GM19372 (cell line): Measurements from ENCODE around the gene CD52.

Experiments used
- ATAC-seq: cut with Tn5 transposase; IDR thresholded peaks from one replicate; pipeline ENCODE4 v1.9.1; 2021; ENCODE audit warnings: mild to moderate bottlenecking, low read depth, moderate library complexity; ENCODE audit not compliant: unreplicated experiment

The CD52 gene

DNA sequence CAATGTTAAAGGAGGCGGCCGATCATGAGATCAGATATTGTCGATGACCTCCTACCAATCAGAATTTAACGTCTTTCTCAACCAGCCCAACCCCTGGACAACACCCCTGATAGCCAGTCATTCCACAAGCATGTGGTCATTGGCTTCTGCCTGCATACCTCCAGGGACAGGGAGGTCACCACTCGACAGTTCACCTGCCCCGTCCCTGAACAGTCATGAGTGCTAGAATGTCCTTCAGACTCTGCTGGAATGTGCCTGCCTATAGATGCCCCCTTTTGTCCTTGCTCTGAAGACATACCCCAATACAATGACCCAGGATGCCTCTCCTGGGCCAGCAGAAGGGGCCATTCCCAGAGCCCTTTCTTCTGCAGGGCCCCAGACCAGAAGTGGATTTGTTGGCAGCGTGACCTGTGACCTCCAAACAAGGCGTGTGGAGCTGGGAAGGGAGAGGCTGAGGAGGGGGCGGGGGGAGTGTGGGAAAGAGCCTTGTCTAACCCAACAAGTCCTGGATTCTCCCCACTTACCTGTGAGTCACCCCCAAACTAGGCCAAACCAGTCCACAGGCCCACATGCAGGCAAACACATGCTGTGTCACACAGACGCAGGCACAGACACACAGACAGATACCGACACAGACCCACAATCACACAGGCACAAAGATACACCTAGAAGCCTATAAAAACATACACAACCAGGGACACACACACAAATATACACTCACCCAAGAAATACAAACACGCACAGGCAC, 34.0 kb downstream of the CD52 start:
- no peak for ATAC-seq

DNA sequence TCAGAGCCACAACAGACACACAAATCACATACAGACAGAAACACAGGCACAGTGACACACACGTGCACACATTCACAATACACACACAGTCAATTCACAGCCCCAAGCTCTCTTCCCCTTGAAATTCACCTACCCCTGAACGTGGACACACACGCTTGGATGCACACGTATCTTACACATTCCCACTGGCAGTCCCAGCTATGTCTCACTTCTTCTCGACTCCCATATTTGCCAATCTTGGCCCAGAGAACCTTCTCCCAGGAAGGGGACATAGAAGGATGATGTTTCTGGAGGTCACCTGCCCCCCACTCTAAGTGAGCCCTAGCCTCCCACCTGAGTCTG, 34.6 kb downstream of the CD52 start:
- ATAC-seq, result no peak

DNA sequence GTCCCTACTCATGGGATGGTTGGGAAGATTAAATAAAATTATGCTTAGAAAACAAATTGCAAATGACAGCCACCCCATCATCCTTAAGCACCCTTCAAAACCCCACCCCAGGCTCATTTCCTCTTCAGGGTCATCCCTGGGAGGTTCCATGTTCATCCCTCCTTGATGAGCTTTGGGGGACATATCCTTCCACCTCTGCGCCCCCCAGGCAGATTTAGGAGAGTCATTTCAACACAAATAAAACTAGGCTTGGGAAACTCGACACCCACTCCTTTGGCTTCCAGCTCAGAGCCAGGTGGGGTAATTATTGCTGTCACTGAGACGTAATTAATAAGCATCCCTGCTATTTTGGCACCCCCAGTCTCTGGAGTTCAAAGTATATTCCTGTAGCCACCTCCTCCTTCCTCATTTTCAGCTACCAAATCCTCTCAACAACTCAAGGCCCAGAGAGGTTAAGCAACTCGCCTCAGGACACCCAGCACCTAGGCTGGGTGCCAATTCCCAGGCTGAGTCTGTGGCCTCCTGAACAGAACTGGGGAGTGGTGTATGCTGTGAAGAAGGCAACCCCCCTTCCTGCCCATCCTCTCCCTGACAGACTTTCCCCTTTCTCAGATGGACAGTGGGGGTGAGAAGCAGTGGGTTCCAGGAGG, 35.6 kb downstream of the CD52 start:
- no peak for ATAC-seq

DNA sequence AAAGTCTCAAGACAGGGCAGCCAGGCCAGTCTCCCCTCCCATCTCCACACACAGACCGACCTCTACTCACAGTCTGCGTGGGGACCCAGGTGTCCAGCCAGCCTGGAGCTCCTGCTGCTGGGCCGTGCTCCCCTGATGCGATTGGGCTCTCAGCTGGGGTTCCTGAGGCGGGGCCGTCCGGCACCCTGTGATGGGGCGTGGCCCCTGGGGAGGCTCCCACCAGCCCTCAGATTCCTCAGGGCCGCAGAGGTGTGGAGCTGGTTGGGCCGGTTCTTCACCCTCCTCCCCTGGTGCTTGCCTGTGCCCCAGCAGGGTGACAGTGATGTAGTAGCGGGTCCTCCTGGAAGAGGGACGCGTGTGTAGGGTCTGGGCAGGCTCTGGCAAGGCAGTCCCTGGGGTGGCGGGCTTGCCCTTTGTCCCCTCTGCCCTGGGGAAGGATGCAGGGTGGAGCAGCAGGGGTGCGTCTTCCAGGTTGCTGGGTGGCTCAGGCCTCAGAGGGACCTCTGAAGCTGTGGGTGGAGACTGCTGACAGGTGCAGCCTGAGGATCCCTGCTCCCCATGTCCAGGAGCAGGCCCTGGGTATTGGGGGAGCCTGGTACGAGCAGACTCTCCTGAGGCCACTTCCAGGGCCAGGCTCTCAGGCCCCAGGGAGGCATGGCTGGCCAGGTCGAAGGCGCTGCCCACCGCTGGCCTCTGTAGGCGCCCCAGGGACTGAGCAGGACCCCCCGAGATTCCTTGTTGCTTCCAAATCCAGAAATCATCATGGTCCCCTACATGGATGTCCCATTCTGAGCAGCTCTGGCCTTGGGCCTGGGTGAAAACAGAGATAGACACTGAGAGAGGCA, 36.4 kb downstream of the CD52 start, which contains the start of gene CRYBG2:
TSS of gene CRYBG2 (minus strand) at position 155 of the 845 bp plus-strand sequence. CDS start 7,473 bp downstream, outside the sequence.
- no peak for ATAC-seq

DNA sequence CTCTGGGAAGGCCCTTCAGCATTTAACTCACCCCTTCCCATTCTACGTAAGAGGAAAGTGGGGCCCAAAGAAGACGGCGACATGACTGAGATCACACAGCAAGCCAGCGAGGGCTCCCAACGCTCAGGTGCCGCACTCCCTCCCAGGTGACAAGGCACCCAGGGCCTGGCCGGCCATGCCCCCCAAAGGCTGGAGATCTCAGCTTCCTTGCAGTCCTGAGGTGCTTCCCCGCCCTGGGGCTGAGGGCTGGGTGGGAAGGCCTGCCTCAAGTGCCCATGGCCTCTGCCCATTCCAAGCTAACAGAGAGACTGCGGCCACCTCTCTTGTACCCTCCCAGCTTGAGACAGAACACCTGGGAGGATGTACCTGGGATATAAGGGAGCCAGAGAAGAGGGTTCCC, 37.2 kb downstream of the CD52 start:
- no peak for ATAC-seq

DNA sequence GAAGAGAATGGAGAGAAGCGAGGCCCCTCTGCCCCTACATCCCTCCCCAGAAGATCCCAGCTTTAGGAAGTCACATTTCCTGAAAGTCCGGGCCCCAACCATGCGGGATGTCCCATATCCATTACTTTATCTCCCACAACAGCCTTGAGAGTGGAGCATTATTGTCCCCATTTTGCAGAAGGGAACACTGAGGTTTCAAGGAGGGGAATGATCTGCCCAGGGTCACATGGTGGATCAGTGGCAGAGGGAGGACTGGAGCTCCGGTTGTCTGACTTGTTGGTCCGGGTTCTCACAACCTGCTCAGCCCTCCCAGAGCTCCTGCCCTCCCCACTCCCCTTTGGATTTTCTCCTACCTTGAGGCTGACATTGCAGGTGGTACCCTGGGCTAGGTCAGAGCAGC, 38.3 kb downstream of the CD52 start:
- ATAC-seq, result no peak

DNA sequence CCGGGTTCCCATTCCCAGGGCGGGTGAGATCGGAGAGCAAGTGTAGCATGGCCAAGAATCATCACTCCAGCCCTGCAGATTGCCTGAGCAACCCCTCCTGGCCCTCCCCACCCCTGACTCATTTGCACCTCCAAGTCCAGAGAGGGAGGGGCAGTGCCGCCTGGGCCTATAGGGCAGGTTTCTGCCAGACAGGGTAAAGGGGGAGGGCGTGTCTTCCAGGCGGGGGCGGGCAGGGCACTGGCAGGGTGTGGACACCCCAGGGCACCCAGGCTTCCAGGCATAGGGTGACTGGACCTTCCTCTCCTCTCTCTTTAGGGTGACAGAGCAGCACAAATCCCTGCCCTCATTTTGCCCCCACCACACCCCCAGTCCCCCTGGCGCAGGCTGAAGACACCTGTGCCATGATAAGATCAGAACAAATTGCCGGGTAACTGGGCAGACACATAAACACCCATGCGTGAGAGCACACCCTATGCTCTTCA, 39.4 kb downstream of the CD52 start:
- no peak for ATAC-seq

DNA sequence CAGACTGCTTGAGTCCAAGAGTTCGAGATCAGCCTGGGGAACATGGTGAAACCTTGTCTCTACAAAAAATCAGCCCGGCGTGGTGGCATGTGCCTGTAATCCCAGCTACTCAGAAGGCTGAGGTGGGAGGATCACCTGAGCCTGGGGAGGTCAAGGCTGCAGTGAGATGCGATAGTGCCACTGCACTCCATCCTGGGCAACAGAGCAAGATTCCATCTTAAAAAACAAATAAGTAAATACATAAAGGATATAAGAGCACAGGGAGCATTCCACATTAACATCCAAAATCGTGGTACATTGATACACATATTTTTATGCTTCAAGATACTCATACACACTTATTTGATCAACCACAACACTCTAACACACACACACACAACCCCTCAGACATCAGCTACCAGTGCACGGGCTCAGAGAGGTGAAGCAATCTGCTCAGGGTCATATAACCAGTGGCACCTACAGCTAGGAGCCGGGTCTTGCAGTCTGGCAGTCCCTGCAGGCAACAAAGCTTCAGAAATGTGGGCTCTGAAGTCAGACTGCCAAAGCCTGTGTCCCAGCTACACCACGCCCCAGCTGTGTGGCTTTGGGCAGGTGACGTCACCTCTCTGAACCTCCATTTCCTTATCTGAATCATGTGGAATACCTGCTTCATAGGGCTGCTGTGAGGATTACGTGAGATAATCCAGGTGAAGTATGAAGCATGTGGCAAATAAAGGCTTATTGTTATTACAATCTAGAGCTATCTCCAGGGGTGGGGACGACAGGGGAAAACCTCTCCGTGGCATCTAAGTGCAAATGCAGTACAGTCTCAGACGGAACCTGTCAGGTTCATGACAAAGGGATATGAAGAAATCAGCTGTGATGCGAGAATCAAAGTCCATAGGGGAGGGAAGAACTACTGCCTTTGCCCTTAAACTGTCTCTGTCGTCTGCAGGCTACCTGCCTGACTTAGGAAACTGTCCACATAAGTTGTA, 40.9 kb downstream of the CD52 start:
- ATAC-seq, result no peak

DNA sequence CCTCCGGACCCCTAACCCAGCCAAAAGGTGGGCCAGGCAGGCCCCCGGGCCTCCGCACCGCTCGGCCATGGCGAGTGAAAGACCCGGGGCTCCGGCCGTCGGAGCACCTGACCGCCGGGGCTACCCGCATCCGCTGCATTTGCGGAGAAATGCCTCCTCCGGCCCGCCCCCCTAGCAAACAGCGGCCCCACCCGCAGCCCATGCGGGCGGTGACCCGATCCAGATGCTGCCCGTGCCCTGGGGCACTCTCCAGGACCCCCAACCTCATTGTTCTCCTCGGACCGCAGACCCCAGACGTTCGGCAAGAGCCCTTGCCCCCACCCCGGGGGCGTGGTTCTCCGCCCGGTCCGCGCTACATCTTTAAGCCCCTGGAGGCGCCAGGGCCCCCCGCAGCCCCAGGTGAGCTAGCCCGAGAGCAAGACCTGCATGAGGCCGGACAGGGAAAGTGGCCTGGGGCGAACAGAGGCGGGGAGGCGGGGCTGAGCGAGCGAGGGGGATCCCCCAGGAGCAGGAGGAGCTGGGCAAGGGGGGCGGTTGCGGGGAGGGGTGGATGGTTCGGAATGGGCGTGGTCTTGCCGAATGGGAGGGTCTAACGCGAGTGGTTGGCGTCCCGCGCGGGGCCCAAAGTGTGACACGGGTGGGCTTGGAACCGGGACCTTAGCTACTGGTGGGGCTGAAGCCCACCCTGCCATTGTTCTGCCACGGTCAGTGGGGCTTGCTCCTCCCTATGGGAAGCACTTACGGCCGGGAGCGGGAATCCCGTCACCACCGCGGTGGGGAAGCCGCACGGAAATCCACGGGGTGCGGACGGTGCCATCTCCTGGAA, 42.4 kb downstream of the CD52 start:
- ATAC-seq, result no peak

DNA sequence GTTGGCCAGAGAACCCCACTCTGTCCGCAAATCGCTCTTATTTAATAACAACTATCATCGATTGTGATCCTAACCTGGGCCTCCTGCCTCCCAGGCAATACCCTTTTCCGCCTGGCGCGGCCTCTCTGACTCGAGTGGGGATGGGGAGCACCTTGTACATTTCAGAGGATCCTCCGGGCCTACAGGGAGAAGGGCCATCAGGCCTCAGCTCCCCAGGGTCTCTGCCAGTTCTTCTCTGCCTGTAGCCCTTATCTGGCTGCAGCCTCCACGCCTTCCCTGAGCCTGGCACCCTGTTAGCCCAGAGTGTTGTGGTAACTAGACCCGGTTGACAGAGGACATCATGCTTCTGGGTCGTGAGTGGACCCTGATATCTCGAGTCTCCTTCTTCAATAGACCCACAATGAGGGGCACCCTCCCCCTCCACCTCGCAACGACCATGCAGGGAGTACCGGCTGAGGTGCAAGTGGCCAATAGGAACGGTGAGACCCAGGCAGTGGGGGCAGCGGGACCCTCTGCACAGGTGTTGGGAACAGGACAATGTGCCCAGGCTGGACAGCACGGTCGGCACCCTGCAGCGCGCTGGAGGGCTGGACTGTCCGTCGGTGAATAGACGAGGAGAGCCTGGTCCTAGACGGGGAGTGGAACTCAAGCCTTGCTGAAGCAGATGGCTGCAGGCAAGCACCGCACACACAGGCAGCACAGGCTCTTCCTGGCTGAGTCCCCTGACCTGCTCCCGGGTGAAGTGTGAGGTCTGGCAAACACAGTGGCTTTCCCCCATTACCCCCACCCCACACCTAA, 43.2 kb downstream of the CD52 start:
- ATAC-seq, result no peak

DNA sequence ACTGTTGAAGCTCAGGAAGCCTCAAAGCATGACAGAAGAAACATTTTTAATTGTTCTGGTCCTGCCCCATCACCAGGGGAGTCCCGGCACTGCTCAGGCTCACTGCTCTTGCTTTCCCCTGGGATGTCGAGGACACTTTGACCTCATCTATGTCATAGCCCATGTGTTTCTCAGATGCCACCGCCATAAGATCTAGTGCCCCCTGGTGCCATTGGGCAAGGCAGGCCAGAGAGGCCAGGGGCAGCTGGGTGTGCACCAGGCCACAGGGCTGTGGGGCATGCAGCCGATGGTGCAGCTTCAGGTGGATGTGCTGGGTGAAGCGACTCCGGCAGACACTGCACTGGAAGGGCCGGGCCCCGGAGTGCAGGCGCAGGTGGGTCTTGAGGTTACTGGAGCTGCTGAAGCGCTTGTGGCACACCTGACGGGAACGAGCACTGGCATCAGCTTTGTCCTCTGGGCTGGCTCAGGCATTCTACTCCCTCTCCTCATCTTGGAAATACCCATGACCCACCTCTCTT, 43.9 kb downstream of the CD52 start:
- ATAC-seq, result no peak

DNA sequence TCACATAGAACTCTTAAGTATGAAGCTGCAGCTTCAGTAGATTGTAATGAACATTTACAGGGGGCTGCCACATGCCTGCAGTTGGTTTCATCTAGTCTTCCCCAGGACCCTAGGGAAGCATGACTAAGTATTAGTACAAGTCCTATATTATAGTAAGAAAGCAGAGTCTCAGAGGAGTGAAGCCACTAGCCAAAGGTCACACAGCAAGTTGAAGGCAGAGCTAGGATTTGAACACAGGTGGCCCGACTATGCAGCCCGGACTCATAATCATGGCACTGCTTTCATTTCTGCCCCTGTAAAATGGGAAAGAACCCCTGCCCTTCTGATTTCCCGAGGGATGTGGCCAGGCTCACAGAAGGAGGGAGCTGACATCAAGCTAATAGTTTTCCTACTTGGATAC, 44.6 kb downstream of the CD52 start:
- no peak for ATAC-seq

DNA sequence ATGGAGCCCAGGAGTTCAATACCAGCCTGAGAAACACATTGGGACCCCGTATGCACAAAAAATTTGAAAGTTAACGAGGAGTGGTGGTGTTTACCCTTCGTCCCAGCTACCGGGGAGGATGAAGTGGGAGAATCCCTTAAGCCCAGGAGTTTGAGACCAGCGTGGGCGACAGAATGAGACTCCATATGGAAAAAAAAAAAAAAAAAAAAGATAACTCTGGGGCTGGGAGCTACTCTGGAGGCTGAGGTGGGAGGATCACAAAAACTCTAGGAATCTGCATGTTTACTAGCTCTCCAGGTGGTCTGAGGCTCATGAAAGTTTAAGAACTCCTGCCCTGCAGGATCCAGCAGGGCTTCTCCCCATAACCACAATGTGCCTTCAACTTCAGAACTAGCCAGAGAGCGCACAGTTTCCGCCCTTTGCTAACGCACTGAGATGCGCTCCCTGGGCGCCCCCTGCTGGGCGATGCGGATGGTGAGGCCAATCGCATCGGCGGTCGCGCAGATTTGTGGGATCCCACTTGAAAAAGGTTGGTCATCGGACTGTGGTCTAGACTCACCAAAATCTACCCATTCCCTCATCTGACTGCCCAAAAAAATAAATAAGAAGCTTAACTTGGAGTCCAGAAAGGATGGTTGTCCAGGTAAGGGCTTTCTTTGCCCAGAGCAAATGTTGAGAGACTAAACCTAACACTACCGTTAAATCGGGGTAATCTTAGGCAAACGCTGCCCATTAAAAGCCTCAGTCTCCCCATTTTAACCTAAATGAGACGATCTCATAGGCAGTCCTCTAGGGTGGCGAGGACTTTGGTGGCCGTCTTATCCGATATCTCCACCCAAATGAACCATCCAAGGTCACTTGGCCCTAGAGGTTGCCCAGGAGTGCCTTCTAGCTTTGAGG, 46.0 kb downstream of the CD52 start:
- ATAC-seq, result no peak

DNA sequence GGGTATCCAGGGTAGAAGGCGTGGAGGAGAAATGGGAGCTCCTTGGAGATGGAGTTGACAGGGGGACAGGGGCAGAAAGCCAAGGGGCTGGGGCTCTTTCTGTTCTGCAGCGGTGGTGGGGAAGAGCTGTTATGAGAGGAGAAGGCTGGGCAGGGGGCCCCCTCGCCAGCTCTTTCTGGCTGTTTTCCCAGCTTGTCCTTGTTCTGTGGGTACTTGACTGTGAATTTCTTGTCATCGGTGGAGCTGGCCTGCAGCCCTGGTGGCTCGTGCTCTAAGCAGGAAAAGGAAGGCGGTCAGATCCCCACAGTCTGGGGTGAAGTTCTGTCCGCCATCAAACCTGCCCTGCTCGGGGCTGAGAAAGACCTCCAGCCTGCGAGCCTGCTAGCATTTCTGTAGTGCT, 47.2 kb downstream of the CD52 start:
- no peak for ATAC-seq

DNA sequence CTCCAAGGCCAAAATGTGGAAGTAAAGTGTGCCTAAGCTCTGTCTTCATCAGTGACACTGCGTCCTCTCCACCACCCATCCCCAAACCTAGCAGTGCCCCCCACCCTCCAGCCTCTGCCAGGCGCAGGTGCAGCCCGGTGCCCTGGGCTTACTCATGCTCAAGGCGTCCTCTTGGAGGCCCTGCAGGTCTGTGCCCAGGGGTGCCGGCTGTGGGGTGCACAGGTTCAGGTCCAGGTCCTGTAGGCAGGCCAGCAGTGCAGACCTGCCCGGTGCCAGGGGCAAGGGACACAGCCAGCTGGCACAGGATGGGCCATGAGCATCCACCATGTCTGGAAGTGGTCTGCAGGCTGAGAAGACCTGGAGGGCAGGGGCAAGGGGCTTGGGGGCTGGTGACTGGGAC, 49.7 kb downstream of the CD52 start:
- no peak for ATAC-seq

DNA sequence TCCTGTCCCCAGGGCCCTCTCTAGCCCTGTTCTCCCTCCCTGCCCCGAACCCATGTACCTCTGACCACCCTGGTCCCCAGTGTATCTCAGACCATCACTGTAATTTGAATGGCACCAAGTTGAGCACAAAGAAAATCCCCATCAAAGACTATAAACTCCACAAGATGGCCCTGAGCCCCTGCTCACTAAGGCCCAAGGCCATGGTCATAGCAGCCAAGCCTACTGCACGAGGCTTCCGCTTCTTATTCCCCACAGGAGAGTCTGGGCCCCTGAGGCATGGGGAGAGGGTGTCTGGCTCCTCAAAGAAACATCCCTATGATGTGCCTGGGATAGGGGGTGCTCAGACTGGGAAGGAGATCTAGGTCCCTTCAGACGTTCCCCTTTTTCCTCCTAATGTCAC, 50.2 kb downstream of the CD52 start:
- no peak for ATAC-seq

DNA sequence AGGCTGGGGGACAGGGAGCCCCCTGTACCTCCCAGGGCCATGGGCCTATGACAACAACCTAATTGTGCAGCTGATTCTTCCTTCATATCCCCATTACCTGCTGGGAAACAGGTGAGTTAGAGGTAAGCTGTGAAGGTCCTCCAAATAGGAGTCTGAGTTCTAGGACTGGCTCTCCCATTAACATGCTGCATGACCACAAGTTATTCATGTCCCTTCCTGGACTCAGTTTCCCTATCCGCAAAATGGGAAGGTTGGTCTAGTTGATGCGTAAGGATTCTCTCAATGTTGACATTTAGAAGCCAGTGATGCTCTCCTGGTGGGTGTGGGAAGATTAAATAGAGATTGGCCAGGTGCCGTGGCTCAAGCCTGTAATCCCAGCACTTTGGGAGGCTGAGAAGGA, 50.7 kb downstream of the CD52 start:
- no peak for ATAC-seq
